ENCODE data around the gene PDRG1.
"Not testable (repeated sequence)": the region's sequence is repeated elsewhere in the genome, so short reads cannot be mapped to it uniquely, and the experiment has no call there.

PDRG1 gene

GRCh38 chr20:31925631-31926030 is 26.2 kb downstream of the PDRG1 start:
- DNase-seq = no peak

- no peak for DNase-seq
Measured at GRCh38 chr20:31924561-31924960, 27.3 kb downstream of the PDRG1 start.

DNA sequence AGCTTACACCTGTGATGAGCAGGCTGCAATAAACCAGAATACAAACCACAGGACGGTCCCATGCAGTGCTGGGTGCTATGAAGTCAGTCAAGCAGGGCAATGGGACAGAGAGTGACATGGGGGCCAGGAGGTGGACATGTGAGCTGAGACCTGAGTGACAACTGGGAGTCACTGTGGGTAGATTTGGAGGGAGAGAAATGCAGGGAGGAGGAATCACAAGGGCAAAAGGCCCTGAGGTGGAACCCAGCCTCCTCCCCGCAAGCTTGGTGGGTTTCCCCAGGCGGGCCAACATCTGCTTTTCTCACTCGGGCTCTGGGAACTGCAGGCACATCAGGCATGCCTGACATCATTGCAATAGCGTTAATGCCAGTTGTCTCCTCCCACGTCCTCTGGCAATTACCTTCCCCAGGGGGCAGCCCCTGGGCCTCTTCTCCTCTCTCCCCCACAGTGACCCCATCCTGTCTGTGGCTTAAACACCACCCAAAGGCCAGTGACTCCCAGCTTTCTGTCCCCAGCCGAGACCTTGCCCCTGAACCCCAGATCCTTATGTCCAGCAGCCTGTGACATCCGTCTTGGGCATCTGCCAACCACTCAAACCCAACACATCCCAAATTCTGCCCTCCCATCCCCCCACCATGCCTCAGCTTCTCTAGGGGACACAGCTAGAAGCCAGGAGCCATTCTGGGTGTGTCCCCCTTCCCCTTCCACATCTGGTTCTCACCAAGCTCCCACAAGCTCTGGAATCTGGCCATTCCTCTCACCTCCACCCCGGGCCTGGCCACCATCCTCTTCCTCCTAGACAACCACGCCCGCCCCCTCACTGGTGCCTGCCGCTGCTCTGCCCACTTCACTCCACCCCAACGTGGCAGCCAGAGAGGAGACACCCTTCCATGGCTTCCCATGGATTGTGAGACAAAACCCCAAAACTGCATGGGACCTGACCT is 28.2 kb downstream of the PDRG1 start:
- no peak for DNase-seq

- no peak for DNase-seq
Measured at GRCh38 chr20:31922588-31922987, 29.3 kb downstream of the PDRG1 start.

DNA sequence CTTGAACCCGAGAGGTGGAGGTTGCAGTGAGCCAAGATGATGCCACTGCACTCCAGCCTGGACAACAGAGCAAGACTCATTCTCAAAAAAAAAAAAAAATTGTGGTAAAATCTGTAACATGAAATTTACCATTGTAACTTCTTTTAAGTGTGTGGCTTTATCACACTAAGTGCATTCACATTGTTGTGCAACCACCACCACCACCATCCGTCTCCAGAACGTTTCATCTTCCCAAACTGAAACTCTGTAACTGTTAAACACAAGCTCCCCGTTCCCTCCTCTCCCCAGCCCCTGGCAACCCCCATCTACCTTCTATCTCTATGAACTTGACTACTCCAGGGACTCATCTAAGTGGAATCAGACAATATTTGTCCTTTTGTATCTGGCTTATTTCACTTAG is 29.7 kb downstream of the PDRG1 start:
- DNase-seq = no peak

GRCh38 chr20:31921480-31921879 is 30.4 kb downstream of the PDRG1 start:
- DNase-seq = not testable (repeated sequence)

DNA sequence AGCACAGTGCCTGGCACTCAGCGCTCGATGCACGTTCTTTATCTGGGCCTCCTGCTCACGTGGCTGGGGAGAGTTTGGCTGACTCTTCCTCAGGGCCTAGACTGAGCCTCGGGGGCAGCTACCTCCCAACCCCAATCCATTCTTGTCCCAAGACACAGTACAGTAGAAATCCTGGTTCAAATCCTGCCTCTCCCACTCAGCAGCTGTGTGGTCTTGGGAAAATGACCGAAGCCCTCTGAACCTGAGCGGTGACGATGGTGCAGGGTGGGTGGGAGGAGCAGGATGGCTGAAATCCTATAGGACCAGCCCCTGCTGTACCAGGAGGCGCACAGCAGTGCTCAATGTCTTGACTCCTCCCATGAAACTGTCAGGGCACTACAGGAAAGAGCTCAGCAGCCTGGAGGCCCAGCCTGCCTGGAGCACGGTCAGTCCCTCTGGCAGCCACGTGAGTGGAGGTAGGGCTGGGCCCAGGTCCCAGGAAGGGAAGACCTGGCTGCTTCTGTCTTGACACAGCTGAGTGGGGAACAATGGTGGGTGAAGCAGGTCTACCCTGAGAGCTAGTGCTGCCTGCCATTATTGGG is 31.5 kb downstream of the PDRG1 start:
- DNase-seq = no peak

- no peak for DNase-seq
Measured at GRCh38 chr20:31919410-31920155, 32.3 kb downstream of the PDRG1 start.

GRCh38 chr20:31918466-31919105 is 33.3 kb downstream of the PDRG1 start:
- DNase-seq = no peak

DNA sequence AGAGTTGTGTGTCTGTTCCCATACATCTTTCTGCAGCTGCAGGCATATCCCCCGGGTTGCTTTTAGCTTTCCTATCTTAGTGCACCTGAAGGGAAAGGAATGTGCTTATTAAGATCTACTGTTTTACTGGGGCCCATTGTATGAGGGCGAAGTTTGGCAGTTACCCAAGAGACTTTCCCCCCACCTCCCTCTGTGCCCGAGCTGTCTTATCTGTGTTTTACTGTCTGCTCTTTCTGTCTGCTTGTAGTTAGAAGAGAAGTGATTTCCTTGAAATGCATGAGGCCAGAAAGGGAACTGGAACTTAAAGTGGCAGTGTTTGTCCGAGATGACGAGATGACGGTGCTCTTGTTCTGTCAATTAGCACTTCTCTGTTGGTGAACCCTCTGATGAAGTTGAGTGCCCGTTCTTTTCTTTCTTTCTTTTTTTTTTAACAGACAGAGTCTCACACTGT is 33.9 kb downstream of the PDRG1 start:
- DNase-seq = not testable (repeated sequence)

DNA sequence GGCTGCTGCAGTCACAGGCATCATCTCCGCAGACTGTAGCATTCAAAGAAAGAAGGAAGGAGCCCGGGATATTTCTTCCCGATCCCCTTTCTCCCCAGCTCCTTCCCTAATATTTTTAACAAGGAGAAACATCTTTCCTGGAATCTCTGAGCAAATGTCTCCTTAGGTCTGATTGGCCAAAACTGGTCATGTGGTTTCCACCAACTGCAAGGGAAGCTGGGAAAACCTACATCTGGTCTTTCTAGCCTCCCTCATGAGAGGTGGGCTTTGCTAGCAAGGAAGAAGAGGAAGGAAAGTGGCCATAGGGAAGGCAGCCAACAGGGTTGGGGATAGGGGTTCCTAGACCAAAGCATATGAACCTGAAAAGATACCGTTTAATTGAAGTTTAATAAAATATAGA is 35.1 kb downstream of the PDRG1 start:
- DNase-seq = no peak

- no peak for DNase-seq
Measured at GRCh38 chr20:31915491-31916280, 36.2 kb downstream of the PDRG1 start.

DNA sequence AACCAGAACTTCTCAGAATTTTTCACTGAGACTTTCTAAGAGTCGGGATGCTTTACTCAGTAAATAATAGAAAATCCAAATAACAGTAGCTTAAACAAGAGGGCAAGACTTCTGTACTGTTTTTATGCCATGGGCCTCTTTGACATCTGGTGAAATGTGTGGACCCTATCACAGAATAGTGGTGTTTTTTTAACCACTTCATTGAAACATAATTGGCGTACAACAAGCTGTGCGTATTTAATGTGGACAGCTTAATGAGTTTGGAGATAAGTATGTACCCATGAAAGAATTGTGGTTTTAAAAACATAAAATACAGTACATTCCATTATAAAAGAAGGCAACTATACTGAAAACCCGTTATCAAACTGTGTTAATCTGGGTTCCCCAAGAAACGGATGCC is 37.7 kb downstream of the PDRG1 start:
- DNase-seq = no peak

DNA sequence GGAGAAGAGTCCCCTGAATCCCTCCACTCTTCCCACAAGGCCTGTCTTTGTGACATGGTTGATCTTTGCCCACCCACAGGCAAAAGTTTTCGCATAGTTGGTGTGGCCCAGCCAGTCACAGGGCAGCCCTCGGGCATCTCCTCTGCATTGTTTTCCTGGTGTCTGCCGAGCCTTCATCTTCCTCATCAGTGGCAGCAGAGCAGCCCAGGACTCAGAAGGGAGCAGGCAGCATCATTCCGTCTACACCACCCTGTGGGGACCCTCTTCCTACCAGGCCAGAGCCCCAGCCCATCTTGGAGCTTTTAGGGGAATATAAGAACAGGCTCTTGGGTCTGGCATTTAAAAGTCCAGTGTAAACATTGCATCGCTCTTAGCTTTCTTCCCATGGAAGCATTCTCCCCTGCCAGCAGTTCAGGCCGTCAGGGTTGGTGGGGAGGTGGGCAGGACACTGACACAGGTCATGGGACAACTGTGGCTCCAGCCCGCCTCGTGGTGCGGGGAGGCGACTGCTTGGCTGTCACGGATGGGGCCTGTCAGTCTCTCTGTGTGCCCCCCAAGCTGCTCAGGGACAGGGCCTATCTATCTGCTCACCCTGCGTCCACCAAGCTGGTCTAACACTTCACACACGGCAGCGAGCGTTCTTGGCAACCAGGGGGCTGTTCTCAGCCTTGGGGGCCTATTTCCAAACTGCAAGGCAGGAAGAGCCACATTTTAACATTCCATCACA is 38.3 kb downstream of the PDRG1 start:
- no peak for DNase-seq

- DNase-seq = no peak
Measured at GRCh38 chr20:31910071-31910803, 41.6 kb downstream of the PDRG1 start.

- DNase-seq = no peak
Measured at GRCh38 chr20:31909253-31910070, 42.4 kb downstream of the PDRG1 start.

GRCh38 chr20:31908424-31908823 is 43.4 kb downstream of the PDRG1 start:
- DNase-seq = no peak

DNA sequence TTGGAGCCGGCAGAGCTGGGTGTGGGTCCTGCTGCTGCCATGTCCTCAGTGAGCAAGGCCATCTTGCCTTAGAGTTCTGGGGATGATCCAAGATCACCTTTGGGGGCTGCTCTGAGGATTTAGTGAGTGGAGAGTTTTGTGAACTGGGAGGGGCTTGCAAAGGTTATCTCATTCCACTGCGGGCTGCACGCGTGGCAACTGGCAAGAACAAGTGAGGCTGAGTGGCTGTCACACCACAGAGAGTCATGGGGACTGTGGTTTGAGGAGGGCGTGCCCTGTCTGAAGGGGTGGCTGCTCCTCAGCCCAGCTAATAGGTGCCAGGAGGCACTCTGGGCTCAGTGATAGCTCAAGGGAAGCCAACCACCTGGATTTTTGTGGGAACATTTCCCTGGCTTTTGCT is 43.8 kb downstream of the PDRG1 start:
- no peak for DNase-seq

- no peak for DNase-seq
Measured at GRCh38 chr20:31907046-31907445, 44.8 kb downstream of the PDRG1 start.

GRCh38 chr20:31906001-31906400 is 45.8 kb downstream of the PDRG1 start:
- DNase-seq = no peak
